Endothelial cell of umbilical vein (primary cell): Measurements from ENCODE around the gene METTL21A. TPM values are rescaled to one million over a fixed set of nuclear protein-coding genes. Genes with fewer than 3 reads are reported as not detected.

Experiments
- BruUV-seq: library from RNA; stranded (reverse); fragments of 400-500 nt; replicated peaks from 2 replicates; lab custom pipeline; 2021; lab: Mats Ljungman, UMichigan
- CTCF ChIA-PET: fragments of 300-600, 350-600 bp; sonication (Branson Sonifier 250); formaldehyde crosslinking; loops from one replicate; lab custom pipeline; 2021; ENCODE audit warnings: antibody characterized with exemption, inconsistent platforms; lab: Charles Lee
- POLR2A ChIA-PET: fragments of 300-600, 350-600 bp; sonication (Branson Sonifier 250); formaldehyde crosslinking; loops from one replicate; lab custom pipeline; 2021; ENCODE audit warnings: antibody characterized with exemption, inconsistent platforms; lab: Charles Lee
- DNase-seq: peaks from one replicate; pipeline ENCODE4 v3.0.0-alpha.2; 2011; ENCODE audit warnings: low read depth, low spot score
- FAIRE-seq: peaks from 2 replicates; lab custom pipeline; 2011; peaks lifted over from hg19 to GRCh38; lab: Jason Lieb, UNC
- H2AFZ ChIP-seq: 2 replicates; pipeline ENCODE4 v1.6.0; 2012; ENCODE audit warnings: low read depth, low read length, control low read depth, inconsistent platforms
- H3K27ac ChIP-seq: 2 replicates; pipeline ENCODE4 v1.5.1; 2011; ENCODE audit warnings: low read depth, mild to moderate bottlenecking, control low read depth, low read length, moderate library complexity; ENCODE audit not compliant: insufficient read depth
- H3K27me3 ChIP-seq, 2 experiments: 2 replicates each; pipeline versions ENCODE4 v1.6.0 to v1.6.1; 2011; ENCODE audit warnings: low read length in 2 of 2, mixed read lengths in 1 of 2; ENCODE audit not compliant: control insufficient read depth in 2 of 2, insufficient read depth in 2 of 2
- H3K36me3 ChIP-seq, 2 experiments: 2 replicates in 1 of 2; 3 replicates in 1 of 2; pipeline ENCODE4 v1.5.1; 2011; ENCODE audit warnings: low read length in 2 of 2, mild to moderate bottlenecking in 1 of 2, moderate library complexity in 1 of 2; ENCODE audit not compliant: control insufficient read depth in 2 of 2, insufficient read depth in 2 of 2; ENCODE audit errors: extremely low read depth in 1 of 2
- H3K4me1 ChIP-seq: 3 replicates; pipeline ENCODE4 v1.5.1; 2011; ENCODE audit warnings: mild to moderate bottlenecking, low read length; ENCODE audit not compliant: control insufficient read depth, insufficient read depth; ENCODE audit errors: extremely low read depth
- H3K4me2 ChIP-seq: 2 replicates; pipeline ENCODE4 v1.6.1; 2011; ENCODE audit warnings: low read length, control low read depth, mixed read lengths; ENCODE audit not compliant: insufficient read depth
- H3K4me3 ChIP-seq, 3 experiments: fragments of 200-600 bp in 1 of 3; sonication (generic), shearing (Covaris generic) in 1 of 3; replicated peaks in 1 of 3; 2 replicates each; pipeline ENCODE4 v1.5.1; 2011 to 2016; ENCODE audit warnings: control low read depth in 3 of 3, low read length in 3 of 3, mild to moderate bottlenecking in 2 of 3, inconsistent platforms in 1 of 3, low read depth in 1 of 3, moderate library complexity in 1 of 3; ENCODE audit not compliant: insufficient read depth in 1 of 3
- H3K79me2 ChIP-seq: 2 replicates; pipeline ENCODE4 v1.6.0; 2012; ENCODE audit warnings: low read length, inconsistent platforms; ENCODE audit not compliant: control insufficient read depth, insufficient read depth
- H3K9ac ChIP-seq: replicated peaks from 2 replicates; pipeline ENCODE3; 2011; ENCODE audit warnings: low read length, control low read depth; ENCODE audit not compliant: insufficient read depth; ENCODE audit errors: extremely low read depth
- H3K9me1 ChIP-seq: replicated peaks from 3 replicates; pipeline ENCODE4 v1.6.0; 2011; ENCODE audit warnings: mild to moderate bottlenecking, low read length; ENCODE audit not compliant: control insufficient read depth, insufficient read depth; ENCODE audit errors: extremely low read depth
- H3K9me3 ChIP-seq: replicated peaks from 2 replicates; pipeline ENCODE4 v1.5.1; 2012; ENCODE audit warnings: low read length, inconsistent platforms; ENCODE audit not compliant: control insufficient read depth, insufficient read depth
- H4K20me1 ChIP-seq: replicated peaks from 2 replicates; pipeline ENCODE3; 2011; ENCODE audit warnings: mild to moderate bottlenecking, low read length; ENCODE audit not compliant: control insufficient read depth, insufficient read depth; ENCODE audit errors: extremely low read depth
- CTCF ChIP-seq, 2 donors: IDR thresholded peaks; 1 replicate in 1 of 2; 2 replicates in 1 of 2; pipeline ENCODE4 v1.5.1; 2011; ENCODE audit warnings: low read length in 2 of 2, mild to moderate bottlenecking in 2 of 2, moderate library complexity in 2 of 2, control low read depth in 1 of 2, inconsistent platforms in 1 of 2, low read depth in 1 of 2; ENCODE audit not compliant: insufficient read depth in 1 of 2; ENCODE audit errors: extremely low read depth in 1 of 2
- EZH2 ChIP-seq: IDR thresholded peaks from 2 replicates; pipeline ENCODE4 v1.6.1; 2012; ENCODE audit warnings: borderline replicate concordance, low read depth, mild to moderate bottlenecking, moderate library complexity, low read length, inconsistent platforms; ENCODE audit not compliant: severe bottlenecking
- FOS ChIP-seq: IDR thresholded peaks from 2 replicates; pipeline ENCODE4 v1.6.1; 2011; ENCODE audit warnings: mild to moderate bottlenecking, low read length, moderate library complexity, borderline replicate concordance; ENCODE audit not compliant: insufficient read depth
- GATA2 ChIP-seq: IDR thresholded peaks from 2 replicates; pipeline ENCODE4 v1.7.0; 2011; ENCODE audit warnings: low read depth, mild to moderate bottlenecking, moderate library complexity, mixed read lengths, low read length; ENCODE audit not compliant: insufficient read length, insufficient read depth
- JUN ChIP-seq: IDR thresholded peaks from 2 replicates; pipeline ENCODE4 v1.6.1; 2011; ENCODE audit warnings: borderline replicate concordance, low read depth; ENCODE audit not compliant: insufficient read length, insufficient read depth
- MAX ChIP-seq: IDR thresholded peaks from 2 replicates; pipeline ENCODE4 v1.6.1; 2011; ENCODE audit not compliant: insufficient read depth, insufficient read length
- MYC ChIP-seq: IDR thresholded peaks from one replicate; pipeline ENCODE4 v1.6.1; 2011; ENCODE audit warnings: mild to moderate bottlenecking, low read depth, low read length
- POLR2A ChIP-seq: IDR thresholded peaks from 2 replicates; pipeline ENCODE4 v1.6.1; 2012; ENCODE audit warnings: low read depth, mild to moderate bottlenecking, control low read depth, low read length
- POLR2AphosphoS5 ChIP-seq: IDR thresholded peaks from 2 replicates; pipeline ENCODE4 v1.6.1; 2012; ENCODE audit warnings: low read depth, mild to moderate bottlenecking, control low read depth, low read length, moderate library complexity; ENCODE audit not compliant: insufficient read depth
- dilution Hi-C: fragments of 300-500 bp; cut with MboI; formaldehyde crosslinking; loops from one replicate; pipeline ENCODE4 v1.15.0; 2019; ENCODE audit warnings: low sequenced_read_pairs; ENCODE audit not compliant: extremely low pct_ligation_motif_present
- intact Hi-C: fragments of 100-400 bp; cut with micrococcal nuclease; formaldehyde crosslinking; loops from one replicate; pipeline ENCODE4 v1.10.0; 2022
- polyA plus RNA-seq, 4 experiments: library from polyadenylated mRNA; depleted of rRNA in 3 of 4; stranded (reverse) in 3 of 4; unstranded in 1 of 4; fragments of >200 nt; gene quantifications; 2 replicates each; pipeline versions ENCODE4 v1.2.1 to v1.2.3, GENCODE V29; 2011 to 2012; ENCODE audit warnings: missing spikeins in 1 of 4
- total RNA-seq: library from RNA; stranded (reverse); gene quantifications from 2 replicates; pipeline ENCODE4 v1.2.3, GENCODE V29; 2021

The METTL21A gene
- total and polyA plus RNA-seq, 2 donors (not counting 3 experiments of a cell fraction or from before 2014, with no cell fraction given) = 11.6 to 14.0 TPM

- FAIRE-seq = no peak
- CTCF ChIA-PET = no interaction called here
Measured at GRCh38 chr2:207670887-207671286, 45.7 kb upstream of the METTL21A start.

More at GRCh38 chr2:207670887-207671286, 45.7 kb upstream of the METTL21A start:
- dilution Hi-C loops = no loop called here
- Histone ChIP-seq H3K27me3 (no peaks in the 10 kb centered on the region), H3K9me3 (no peaks in the 10 kb centered on the region), H3K4me3 (no peak overlapping the region), H3K4me2 (no peak overlapping the region), H4K20me1 (no peaks in the 10 kb centered on the region), H3K4me1 (peaks cover 2% of the 10 kb centered on the region), H3K9ac (no peak overlapping the region), H3K79me2 (no peaks in the 10 kb centered on the region), H3K36me3 (no peaks in the 10 kb centered on the region), H3K27ac (no peak overlapping the region), H3K9me1 (no peaks in the 10 kb centered on the region), H2AFZ (no peak overlapping the region)
- DNase-seq = no peak
- no TSS peak for BruUV-seq
- TF ChIP-seq CTCF (IDR thresholded peaks at IDR 0.05; ENCODE audit: extremely low read depth in 1 of 2, insufficient read depth in 1 of 2, low read depth in 1 of 2, low read length in 2 of 2) (no peak), EZH2 (no peak), JUN (no peak), GATA2 (no peak), MYC (no peak), POLR2AphosphoS5 (no peak), FOS (no peak), MAX (no peak), POLR2A (no peak)
- POLR2A ChIA-PET = no interaction called here
- intact Hi-C loops = no loop called here
